Glomerular endothelial cell (primary cell): ENCODE measurements around the gene BSG. TPM values are rescaled to one million over a fixed set of nuclear protein-coding genes. Genes with fewer than 3 reads are reported as not detected.
"Not testable (repeated sequence)": the region's sequence is repeated elsewhere in the genome, so short reads cannot be mapped to it uniquely, and the experiment has no call there.

Experiments
- DNase-seq: peaks from one replicate; pipeline ENCODE4 v3.0.0-alpha.2; 2011; ENCODE audit warnings: low read depth, low spot score; ENCODE audit errors: extremely low read depth
- total RNA-seq: library from RNA; depleted of rRNA; stranded (reverse); fragments of >200 nt; gene quantifications from 2 replicates; pipeline ENCODE4 v1.2.3, GENCODE V29; 2015

BSG gene
- total RNA-seq, 1 donor from 2014 or later = 775 TPM

GRCh38 chr19:602391-603301 is 30.2 kb downstream of the BSG start:
- DNase-seq = no peak

DNA sequence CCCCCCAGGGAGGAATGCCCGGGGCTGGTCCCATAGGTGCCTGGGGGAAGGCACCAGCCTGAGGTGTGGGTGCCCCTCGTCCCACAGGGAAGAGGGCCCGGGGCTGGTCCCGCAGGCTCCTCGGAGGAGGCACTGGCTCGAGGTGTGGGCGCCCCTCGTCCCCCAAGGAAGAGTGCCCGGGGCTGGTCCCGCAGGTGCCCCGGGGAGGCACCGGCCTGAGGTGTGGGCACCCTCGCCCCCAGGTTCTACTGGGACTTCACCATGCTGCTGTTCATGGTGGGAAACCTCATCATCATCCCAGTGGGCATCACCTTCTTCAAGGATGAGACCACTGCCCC is 30.9 kb downstream of the BSG start:
- not testable (repeated sequence) for DNase-seq

DNA sequence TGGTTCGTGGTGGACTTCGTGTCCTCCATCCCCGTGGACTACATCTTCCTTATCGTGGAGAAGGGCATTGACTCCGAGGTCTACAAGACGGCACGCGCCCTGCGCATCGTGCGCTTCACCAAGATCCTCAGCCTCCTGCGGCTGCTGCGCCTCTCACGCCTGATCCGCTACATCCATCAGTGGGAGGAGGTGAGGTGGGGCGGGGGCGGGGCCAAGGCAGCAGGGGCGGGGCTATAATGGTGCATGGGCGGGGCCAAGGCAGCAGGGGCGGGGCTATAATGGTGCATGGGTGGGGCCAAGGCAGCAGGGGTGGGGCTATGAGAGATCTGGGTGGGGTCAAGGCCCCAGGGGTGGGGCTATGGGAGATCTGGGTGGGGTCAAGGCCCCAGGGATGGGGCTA is 31.4 kb downstream of the BSG start:
- DNase-seq = not testable (repeated sequence)

GRCh38 chr19:604355-604754 is 32.0 kb downstream of the BSG start:
- no peak for DNase-seq

DNA sequence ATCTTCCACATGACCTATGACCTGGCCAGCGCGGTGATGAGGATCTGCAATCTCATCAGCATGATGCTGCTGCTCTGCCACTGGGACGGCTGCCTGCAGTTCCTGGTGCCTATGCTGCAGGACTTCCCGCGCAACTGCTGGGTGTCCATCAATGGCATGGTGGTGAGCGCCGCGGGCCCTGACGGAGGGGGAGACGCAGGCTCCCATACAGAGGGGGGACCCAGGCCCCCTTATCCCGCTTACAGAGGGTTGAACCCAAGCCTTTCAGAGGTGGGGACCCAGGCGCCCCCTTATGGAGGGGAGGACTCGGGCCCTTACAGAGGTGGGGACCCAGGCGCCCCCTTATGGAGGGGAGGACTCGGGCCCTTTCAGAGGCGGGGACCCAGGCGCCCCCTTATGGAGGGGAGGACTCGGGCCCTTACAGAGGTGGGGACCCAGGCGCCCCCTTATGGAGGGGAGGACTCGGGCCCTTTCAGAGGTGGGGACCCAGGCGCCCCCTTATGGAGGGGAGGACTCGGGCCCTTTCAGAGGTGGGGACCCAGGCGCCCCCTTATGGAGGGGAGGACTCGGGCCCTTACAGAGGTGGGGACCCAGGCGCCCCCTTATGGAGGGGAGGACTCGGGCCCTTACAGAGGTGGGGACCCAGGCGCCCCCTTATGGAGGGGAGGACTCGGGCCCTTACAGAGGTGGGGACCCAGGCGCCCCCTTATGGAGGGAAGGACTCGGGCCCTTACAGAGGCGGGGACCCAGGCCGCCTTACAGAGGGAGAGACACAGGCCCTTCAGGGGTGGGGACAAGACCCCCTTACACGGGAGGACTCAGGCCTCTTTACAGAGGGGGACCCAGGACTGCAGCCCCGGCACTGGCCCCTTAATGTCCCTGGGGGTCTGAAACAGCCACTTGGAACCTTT is 32.9 kb downstream of the BSG start:
- not testable (repeated sequence) for DNase-seq

DNA sequence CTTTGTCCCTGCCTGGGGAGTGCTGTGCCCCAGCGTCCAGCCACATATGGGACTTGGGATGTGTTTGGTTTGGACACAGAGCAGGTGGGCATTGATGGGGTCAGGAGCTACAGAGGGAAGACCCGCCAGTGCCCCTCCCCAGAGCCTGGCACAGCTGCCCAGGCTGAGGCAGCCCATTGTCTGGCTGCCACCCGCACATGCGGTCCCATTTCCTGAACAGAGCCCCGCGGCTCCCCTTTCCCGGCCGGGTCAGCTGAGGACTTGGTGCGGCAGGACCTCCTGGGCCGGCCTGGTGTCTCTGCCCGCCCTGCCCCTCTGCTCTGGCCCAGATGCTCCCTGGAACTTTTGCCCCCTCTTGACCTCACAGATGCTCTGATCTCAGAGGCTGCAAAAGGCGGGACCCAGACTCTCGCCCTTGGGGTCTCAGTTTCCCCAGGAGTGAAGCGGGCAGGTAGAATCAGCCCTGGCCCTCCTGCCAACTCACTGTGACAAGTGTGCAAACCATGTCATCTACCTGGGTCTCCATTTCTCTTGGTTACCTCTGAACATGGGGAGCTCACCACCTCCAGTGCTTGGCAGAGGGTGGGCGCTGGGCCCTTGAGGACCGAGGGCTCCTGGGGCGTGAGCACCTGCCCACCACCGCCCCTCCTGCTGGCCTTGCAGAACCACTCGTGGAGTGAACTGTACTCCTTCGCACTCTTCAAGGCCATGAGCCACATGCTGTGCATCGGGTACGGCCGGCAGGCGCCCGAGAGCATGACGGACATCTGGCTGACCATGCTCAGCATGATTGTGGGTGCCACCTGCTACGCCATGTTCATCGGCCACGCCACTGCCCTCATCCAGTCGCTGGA is 35.1 kb downstream of the BSG start:
- no peak for DNase-seq

DNA sequence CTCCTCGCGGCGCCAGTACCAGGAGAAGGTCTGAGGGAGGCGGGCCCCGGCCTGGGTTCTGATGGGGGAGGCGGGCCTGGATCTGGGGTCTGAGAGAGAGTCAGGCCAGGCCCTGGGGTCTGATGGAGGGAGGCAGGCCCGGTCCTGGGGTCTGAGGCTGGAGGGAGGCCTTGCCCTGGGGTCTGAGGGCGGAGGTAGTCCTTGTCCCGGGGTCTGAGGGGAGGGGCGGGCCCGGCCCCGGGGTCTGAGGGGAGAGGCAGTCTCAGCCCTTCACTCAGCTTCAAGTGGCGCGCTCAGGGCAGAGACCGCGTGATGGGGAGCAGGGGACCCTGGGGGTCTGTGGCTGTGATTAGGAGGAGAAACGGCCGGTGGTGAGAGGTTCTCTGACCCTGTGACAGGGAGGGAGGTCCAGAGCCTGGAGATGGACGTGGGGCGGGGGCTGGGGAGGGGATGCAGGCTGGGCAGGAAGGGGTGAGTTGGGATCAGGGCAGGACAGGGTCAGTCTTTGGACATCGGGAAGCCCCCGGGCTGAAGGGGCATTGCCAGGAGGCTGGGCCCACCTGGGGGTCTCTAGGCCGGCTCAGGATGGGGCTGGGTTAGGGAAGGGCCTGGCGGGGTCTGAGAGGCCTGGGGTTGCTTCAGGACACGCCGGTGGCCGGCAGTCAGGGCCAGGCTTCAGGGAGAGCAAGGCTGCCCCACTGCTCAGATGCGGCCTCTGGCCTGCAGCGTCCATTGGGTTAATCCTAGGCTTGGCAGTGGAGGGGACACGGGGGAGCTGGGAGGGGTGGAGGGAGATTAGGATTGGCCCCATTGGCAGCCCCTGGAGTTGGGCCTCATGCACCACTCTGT is 36.0 kb downstream of the BSG start:
- DNase-seq = no peak

DNA sequence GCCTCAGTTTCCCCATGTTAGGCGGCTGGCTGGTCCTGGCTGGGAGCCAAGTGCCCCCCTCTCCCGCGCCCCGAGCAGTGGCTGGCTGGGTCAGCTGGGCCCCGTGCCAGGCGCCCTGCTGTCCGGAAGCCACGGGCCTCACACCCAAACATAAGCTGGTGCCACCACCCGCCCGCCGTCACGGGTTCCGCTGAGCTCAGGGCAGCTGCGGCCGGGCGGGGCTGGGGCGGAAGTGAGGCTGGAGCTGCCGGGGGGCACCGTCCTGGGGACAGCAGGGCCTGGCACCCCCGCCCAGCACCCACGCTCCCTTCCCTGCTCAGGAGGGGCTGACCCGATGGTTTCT is 36.6 kb downstream of the BSG start:
- DNase-seq = no peak

DNA sequence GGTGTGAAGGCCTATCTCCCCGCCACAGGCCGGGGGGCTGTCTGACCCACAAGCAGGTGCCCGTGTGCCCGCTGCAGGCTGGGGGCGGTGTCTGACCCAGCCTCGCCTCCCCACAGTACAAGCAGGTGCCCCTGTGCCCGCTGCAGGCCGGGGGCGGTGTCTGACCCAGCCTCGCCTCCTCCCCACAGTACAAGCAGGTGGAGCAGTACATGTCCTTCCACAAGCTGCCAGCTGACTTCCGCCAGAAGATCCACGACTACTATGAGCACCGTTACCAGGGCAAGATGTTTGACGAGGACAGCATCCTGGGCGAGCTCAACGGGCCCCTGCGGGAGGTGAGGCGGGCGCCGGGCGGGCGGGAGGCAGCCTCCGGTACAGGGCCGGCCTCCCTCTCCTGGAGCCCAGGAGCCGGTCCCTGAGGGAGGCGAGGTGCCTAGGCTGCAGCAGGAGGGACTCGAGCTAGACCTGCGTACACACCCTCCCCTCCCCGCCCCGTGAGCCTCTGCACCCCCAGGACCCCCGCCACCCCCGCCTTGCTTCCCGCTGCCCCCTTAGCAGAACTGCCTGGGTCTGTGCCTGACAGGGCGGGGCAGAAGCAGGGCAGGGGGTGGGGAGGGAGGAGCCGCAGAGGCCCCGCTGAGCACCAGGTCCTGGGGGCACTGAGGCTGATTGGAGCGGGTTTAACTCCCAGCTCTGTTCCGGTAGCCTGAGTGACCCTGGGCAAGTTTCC is 37.8 kb downstream of the BSG start:
- DNase-seq = no peak

- no peak for DNase-seq
Measured at GRCh38 chr19:610801-611480, 38.5 kb downstream of the BSG start.

DNA sequence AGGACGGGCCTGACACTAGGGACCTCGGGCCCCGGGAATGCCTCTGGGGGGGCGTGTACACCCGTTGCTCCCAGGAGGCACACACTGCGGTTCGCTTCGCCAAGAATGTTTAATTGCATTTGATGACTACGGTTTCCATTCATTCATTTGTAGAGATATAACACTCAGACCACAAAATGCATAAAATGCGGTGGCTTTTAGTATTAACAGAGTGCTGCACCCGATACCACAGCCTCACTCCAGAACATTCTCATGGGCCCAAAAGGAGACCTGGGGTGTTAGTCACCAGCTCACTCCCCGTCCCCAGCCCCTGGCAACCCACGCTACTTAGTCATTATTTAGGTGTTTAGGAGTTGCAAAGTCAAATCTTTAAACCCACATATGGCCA is 39.1 kb downstream of the BSG start:
- DNase-seq = no peak

- DNase-seq = no peak
Measured at GRCh38 chr19:612941-613340, 40.5 kb downstream of the BSG start.

GRCh38 chr19:613732-614567 is 41.6 kb downstream of the BSG start:
- DNase-seq = no peak

DNA sequence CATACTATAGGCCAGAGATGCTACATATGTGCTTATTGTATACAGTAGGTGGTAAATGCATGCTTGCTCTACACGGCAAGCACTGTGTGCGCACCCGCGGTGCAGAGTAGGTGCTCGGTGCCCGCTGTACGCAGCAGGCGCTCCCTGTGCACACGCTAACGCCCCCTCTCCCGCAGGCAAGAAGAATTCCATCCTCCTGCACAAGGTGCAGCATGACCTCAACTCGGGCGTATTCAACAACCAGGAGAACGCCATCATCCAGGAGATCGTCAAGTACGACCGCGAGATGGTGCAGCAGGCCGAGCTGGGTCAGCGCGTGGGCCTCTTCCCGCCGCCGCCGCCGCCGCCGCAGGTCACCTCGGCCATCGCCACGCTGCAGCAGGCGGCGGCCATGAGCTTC is 43.2 kb downstream of the BSG start:
- DNase-seq = no peak

GRCh38 chr19:616062-616700 is 43.8 kb downstream of the BSG start:
- no peak for DNase-seq

GRCh38 chr19:616747-617526 is 44.5 kb downstream of the BSG start:
- DNase-seq = no peak
